Esophagus (tissue), 2 donors: ENCODE results near the gene PRCD. TPM values are rescaled to one million over a fixed set of nuclear protein-coding genes. Genes with fewer than 3 reads are reported as not detected.
"Not testable (repeated sequence)": the region's sequence is repeated elsewhere in the genome, so short reads cannot be mapped to it uniquely, and the experiment has no call there.

ENCODE experiments used
- H3K27ac ChIP-seq, 2 donors: one replicate each; pipeline ENCODE4 v1.5.1; 2013; ENCODE audit warnings: low read depth in 2 of 2, mild to moderate bottlenecking in 2 of 2, inconsistent platforms in 1 of 2, low read length in 1 of 2, moderate library complexity in 1 of 2
- H3K27me3 ChIP-seq, 2 donors: one replicate each; pipeline ENCODE4 v1.6.1; 2013; ENCODE audit warnings: low read length in 2 of 2, control low read depth in 1 of 2, mild to moderate bottlenecking in 1 of 2; ENCODE audit not compliant: insufficient read depth in 2 of 2, control insufficient read depth in 1 of 2
- H3K36me3 ChIP-seq, 2 donors: one replicate each; pipeline ENCODE4 v1.6.1; 2013; ENCODE audit warnings: low read length in 1 of 2; ENCODE audit not compliant: control insufficient read depth in 2 of 2, insufficient read depth in 2 of 2
- H3K4me1 ChIP-seq, 2 donors: one replicate each; pipeline ENCODE4 v1.6.1; 2013; ENCODE audit warnings: low read length in 1 of 2; ENCODE audit not compliant: control insufficient read depth in 2 of 2, insufficient read depth in 2 of 2
- H3K4me3 ChIP-seq, 2 donors: one replicate each; pipeline ENCODE4 v1.5.1; 2013; ENCODE audit warnings: low read length in 2 of 2, mild to moderate bottlenecking in 2 of 2, low read depth in 1 of 2, moderate library complexity in 1 of 2
- H3K9me3 ChIP-seq, 2 donors: one replicate each; pipeline ENCODE4 v1.6.1; 2013; ENCODE audit warnings: mild to moderate bottlenecking in 2 of 2, low read depth in 1 of 2, low read length in 1 of 2, moderate library complexity in 1 of 2; ENCODE audit not compliant: control insufficient read depth in 2 of 2, insufficient read depth in 1 of 2
- WGBS, 2 donors: extraction: QIAGEN DNeasy Blood & Tissue Kit; methylation state at CpG; one replicate each; pipeline ENCODE4 v1.1.7; 2013; 5-methylcytosine and 5-hydroxymethylcytosine counted together
- polyA plus RNA-seq, 2 donors: library from polyadenylated mRNA; stranded (reverse); fragments of 200-250 nt; gene quantifications; one replicate each; pipeline ENCODE4 v1.2.3, GENCODE V29; 2013
- donor health status: healthy with polysubstance abuse.
- donor health status: Bipolar disorder and iron deficiency.

Gene PRCD
- polyA plus RNA-seq, 2 donors = 1.2 to 3.0 TPM

DNA sequence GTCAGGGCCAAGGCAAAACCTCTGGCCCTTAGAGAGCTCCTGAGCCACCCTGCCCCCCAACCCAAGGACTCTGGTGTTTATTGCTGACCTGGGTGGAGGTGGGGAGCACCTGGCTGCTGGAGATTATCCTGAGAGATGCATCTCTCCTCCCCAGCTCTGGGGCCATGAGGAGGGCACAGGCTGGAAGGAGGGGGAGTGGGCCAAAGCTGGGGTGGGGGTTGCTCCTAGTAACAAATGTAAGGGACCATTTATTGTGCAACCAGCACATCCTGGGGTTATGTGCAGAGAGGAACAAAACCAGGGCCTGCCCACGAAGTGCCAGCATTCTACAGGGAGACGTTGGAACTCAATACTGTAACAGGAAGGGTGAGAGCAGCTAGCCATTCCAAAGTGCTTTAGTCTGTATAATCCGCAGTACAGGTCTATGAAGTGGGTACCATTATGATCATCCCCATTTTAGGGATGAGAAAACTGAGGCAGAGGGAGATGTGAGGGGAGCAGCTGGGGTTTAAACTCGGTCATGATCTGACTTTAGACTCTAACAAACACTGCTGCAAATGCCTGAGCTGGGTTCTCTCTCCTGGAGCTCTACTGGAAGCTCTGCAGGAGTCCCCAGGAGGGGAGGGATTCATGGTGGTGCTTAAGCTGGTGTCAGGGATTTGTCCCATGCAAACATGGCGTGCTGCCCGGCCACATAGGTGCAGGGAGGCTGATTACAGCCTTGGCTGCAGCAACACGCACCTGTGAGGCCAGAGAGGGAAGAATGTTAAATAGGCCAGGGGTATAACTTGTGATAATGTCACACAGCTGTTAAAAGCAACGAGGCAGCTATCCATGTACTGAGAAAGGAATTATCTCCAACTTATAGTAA lies 37.3 kb upstream of the PRCD start:
- no peaks in the 10 kb centered on the region for H3K9me3 ChIP-seq
- 77 to 83% methylated on average over 8 of the region's 8 CpGs for WGBS, 2 donors
- H3K27me3 ChIP-seq = no peaks in the 10 kb centered on the region
- H3K36me3 ChIP-seq = peaks cover 0 to 1% of the 10 kb centered on the region in 2 donors
- peaks cover 8 to 31% of the 10 kb centered on the region in 2 donors for H3K4me1 ChIP-seq
- H3K27ac ChIP-seq = no peak overlapping the region
- no peak overlapping the region for H3K4me3 ChIP-seq

DNA sequence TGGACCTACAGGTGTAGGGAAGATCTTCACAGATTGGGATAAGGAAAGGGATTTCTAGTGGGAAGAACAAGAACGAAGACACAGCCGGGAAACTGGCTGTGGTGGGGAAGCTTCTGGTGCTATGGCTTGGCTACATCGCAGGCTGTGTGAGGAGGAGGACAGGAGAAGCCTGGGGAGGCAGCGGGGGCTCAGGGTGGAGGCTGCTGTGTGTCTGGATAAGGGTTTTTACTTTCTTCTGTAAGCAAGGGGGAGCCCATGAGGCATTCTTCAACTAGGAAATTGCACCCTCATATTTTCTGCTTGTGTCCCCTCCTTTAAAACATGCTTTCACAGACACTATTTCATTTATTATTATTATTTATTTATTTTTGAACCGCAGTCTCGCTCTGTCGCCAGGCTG lies 35.7 kb upstream of the PRCD start:
- Histone ChIP-seq H3K27ac (no peak overlapping the region), H3K27me3 (no peaks in the 10 kb centered on the region), H3K4me1 (peaks cover 3 to 17% of the 10 kb centered on the region in 2 donors), H3K36me3 (no peaks in the 10 kb centered on the region), H3K9me3 (no peaks in the 10 kb centered on the region), H3K4me3 (no peak overlapping the region)
- 82% methylated on average over 6 to 7 of the region's 7 CpGs for WGBS, 2 donors

DNA sequence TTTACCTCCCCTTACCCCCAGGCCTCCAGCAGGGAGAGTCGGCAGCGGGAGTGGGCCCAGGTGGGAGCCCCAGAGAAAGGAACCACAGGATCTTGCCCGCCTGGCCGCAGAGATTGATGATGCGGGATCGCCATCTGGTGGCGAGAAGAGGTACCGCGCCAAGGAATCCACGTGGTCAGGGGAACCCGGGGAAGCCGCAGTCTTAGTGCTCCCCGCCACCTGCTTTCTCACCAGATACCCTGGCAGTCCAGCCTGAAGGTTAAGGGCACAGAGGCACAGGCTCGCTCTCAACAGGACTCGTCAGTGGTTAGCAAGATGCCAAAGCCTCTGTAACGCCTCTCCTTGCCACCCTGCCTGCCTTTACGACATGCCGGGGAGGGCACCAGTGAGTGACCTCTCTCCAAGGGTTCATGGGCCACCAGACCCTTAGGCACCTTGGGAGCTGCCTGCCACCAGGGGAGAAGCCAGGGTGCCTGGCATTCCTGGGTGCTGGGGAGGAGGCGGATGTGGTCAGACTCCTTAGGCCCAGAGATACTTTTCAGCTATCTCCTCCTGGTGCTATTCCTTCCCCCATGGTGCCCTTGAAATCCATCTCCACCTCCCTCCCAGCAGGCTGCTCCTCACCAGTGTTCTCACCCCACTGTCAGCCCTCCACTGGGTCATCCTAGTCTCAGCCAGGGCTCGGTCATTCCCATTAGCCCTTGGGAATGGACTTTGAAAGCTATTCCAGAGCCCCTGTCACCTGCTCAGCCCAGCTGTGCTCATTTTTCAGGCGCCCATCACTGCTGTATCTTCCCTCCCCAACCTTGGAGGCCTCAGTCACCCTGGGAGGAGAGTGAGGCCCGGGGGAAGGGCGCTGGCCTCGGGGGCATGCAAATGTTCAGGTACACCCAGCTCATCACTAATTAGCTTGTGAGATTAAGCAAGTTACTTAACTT lies 33.2 kb upstream of the PRCD start:
- H3K36me3 ChIP-seq = no peaks in the 10 kb centered on the region
- no peak overlapping the region for H3K27ac ChIP-seq
- no peaks in the 10 kb centered on the region for H3K27me3 ChIP-seq
- H3K4me1 ChIP-seq = peaks cover 0 to 8% of the 10 kb centered on the region in 2 donors
- WGBS, 2 donors = 24 to 29% methylated on average over 24 of the region's 24 CpGs
- no peaks in the 10 kb centered on the region for H3K9me3 ChIP-seq
- no peak overlapping the region for H3K4me3 ChIP-seq

DNA sequence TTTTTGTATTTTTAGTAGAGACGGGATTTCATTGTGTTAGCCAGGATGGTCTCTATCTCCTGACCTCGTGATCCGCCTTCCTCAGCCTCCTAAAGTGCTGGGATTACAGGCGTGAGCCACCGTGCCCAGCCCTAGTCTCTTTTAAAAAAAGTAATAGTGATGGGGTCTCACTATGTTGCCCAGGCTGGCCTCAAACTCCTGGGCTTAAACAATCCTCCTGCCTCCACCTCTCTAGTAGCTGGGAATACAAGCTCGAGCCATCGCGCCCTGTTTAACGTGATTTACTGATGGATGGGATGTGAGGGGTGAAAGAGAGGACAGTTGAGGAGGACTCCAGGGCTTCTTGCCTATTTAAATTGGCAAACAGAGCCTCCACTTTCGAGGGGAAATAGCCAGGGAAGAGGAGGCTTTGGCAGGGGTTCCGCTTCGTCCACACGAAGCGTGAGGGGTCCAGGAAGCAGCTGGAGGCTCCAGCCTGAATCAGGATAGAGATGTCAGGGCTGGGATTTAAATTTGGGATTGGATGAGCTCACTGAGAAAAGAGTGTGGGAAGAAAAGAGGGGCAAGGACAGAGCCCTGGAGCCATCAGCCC lies 31.3 kb upstream of the PRCD start:
- H3K36me3 ChIP-seq, H3K4me3 ChIP-seq, H3K27ac ChIP-seq, H3K4me1 ChIP-seq, H3K9me3 ChIP-seq, H3K27me3 ChIP-seq: not testable (repeated sequence)
- WGBS, 2 donors = 69 to 72% methylated on average over 14 of the region's 14 CpGs

DNA sequence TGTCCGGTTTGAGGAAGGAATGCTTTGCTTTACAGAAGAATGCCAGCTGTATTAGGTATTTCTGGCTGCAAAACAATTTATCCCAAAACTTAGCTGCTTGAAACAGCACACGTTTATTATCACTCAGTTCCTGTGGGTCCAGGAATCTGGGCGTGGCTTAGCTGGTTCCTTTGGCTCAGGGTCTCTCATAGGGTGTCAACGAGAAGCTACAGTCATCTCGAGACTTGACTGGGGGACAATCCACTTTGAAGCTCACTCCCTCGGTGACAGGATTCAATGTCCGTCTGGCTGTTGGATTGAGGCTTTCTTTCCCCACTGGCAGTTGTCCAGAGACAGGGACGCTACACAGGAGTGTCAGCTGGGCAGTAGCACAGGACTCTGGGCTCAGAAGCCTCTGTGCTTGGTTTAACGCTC lies 29.0 kb upstream of the PRCD start:
- Histone ChIP-seq H3K9me3 (no peaks in the 10 kb centered on the region), H3K36me3 (no peaks in the 10 kb centered on the region), H3K27me3 (no peaks in the 10 kb centered on the region), H3K4me1 (peaks cover 0 to 3% of the 10 kb centered on the region in 2 donors), H3K27ac (no peak overlapping the region), H3K4me3 (no peak overlapping the region)
- 32 to 33% methylated on average over 9 of the region's 9 CpGs for WGBS, 2 donors

DNA sequence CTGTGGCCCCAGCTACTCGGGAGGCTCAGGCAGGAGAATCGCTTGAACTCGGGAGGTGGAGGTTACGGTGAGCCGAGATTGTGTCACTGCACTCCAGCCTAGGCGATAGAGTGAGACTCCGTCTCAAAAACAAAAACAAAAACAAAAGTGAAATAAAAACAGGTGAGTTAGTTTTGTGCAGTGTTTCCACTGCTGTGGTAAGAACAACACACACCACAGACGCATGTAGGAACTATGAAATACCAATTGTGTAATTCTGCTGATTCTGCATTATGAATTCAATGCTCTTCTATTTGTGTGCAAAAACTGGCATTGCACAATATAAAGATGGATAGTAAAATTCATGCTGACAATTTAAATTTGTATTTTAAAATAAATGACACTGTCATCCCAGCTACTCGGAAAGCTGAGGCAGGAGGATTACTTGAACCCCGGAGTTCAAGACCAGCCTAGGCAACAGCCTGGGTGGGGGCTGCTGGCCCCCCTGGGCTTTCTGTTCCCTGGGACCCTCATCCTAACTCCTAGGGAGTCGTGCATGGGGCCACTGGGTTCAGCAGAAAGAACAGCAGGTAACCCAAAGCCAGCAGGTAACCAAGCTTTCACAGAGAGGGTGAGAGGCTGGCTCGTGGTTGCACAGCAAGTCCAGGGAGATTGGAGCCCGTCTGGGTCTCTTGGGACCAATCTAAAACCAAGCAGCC lies 28.0 kb upstream of the PRCD start:
- H3K9me3 ChIP-seq = no peaks in the 10 kb centered on the region
- H3K4me3 ChIP-seq = no peak overlapping the region
- H3K4me1 ChIP-seq = no peaks in the 10 kb centered on the region
- no peaks in the 10 kb centered on the region for H3K27me3 ChIP-seq
- 75 to 77% methylated on average over 13 of the region's 13 CpGs for WGBS, 2 donors
- no peak overlapping the region for H3K27ac ChIP-seq
- H3K36me3 ChIP-seq = no peaks in the 10 kb centered on the region

DNA sequence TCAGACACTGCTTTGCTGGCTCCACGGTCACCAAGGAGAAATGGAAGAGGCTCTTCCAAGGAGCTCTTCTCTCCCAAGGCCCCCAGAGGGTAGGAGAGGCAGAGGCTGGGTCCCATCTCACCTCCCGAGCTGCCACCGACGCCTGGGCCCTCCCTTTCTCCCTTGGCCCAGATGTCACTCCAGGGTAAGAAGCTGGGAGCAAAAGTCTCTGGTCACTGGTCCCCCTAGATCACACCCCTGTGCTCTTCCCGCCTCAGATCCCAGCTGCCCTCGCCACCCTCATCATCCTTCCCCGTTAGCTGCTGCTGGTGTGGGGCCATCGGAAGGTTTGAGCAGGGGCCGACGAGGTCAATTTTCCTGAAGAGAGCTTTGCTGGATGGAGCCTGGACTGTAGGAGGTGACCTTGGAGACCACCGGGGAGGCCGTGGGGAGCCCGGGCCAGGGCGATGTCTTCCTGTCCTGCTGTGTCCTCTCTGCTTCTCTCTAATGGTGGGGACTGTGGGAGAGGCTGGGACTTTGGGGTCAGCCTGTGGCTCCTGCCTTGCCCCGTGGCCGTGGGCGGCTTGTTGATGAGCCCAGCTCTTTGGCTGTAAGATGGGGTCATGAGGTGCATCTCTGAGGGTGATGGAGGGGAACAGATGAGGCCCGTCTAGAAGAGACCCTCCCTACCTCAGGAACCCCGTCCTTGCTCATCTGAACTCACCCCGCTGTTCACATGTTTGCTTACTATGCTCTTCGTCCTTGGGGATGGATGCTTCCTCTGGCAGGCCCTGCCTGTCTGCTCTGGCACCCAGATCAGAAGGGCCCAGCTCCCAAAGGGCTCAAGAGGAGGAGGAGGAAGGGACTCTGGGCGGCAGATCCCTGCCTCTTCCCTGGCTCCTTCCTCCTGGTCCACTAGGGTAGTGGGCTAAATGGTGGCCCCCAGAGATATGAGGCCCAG lies 27.2 kb upstream of the PRCD start:
- Histone ChIP-seq H3K4me3 (no peak overlapping the region), H3K4me1 (no peaks in the 10 kb centered on the region), H3K27ac (no peak overlapping the region), H3K27me3 (no peaks in the 10 kb centered on the region), H3K36me3 (no peaks in the 10 kb centered on the region), H3K9me3 (no peaks in the 10 kb centered on the region)
- WGBS, 2 donors = 80 to 87% methylated on average over 20 to 22 of the region's 22 CpGs

DNA sequence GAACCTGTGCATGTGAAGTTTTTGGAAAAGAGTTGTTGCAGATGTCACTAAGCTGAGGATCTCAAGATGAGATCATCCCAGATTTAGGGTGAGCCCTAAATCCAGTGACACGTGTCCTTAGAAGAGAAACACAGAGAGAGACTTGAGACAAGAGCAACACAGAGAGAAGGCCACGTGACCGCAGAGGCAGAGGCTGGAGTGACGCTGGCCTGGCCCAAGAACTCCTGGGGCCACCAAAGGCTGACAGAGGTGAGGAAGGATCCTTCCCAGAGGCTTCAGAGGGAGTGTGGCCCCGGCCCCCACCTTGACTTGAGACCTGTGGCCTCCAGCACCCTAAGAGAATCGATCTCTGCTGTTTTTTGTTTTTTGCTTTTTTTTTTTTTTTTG lies 26.5 kb upstream of the PRCD start:
- Histone ChIP-seq H3K27me3 (no peaks in the 10 kb centered on the region), H3K27ac (no peak overlapping the region), H3K36me3 (no peaks in the 10 kb centered on the region), H3K4me3 (no peak overlapping the region), H3K9me3 (no peaks in the 10 kb centered on the region), H3K4me1 (no peaks in the 10 kb centered on the region)
- WGBS, 2 donors = 74% methylated on average over 6 of the region's 6 CpGs
